Nucleus accumbens (tissue), 56 donors: ENCODE data around the gene MED20.

Source experiments
- DNase-seq, 56 donors: peaks; one replicate each; lab custom pipeline; 2025; lab: John Stamatoyannopoulos, UW

MED20 gene

GRCh38 chr6:41941280-41942066 lies 20.5 kb upstream of the MED20 start, which contains the start of gene CCND3:
Gene CCND3 (minus strand): TSS chr6:41941808. CDS start chr6:41941649, 159 bp downstream.
- DNase-seq: peak in 55 of 56 donors; percentile 33 to 94 (median 81)

- DNase-seq: peak in 42 of 56 donors; percentile 5 to 73 (median 49)
Measured at GRCh38 chr6:41940759-41941279, 19.9 kb upstream of the MED20 start.

DNA sequence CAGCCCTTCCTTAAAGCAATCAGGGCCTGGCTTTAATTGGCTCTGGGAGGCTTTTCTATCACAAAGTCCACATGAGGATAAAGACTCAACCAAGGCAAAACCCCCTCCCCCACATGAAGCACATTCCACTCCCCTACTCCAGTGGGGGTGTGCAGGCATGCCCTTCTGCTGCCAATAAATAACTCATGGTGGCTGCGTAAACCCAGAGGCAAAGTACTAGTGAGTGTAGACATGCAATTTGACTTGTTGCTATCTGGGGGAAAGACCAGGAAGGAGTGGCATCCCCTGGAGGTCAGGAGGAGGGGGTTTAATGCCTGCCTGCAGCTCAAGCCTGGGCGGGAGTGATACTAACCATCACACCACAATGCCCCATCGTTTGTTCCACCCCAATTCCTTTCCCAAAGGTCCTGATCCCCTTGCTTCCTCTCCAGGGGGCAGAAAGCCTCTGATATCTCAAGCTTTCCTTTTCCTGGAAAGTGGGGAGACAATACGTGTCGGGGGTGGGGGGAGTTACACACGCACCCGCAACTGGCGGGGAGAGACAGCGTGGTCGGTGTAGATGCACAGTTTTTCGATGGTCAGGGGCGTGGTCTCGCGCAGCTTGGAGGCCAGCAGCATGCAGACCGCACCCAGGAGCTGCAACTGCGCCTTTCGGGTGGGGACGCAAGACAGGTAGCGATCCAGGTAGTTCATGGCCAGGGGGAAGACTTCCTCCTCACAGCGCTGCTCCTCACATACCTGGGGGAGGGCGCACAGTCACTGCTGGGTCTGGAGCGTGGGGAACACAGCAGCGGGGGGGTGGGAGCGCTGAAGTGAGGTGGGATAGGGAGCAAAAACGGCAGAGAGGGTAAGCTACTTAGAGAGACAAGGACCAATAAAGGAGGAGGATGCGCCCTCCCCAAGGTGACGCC lies 19.2 kb upstream of the MED20 start:
- DNase-seq: peak in 8 of 56 donors; percentile 12 to 52 (median 28)

- DNase-seq: peak in 26 of 56 donors; percentile 3 to 48 (median 22)
Measured at GRCh38 chr6:41939176-41939847, 18.4 kb upstream of the MED20 start.

DNA sequence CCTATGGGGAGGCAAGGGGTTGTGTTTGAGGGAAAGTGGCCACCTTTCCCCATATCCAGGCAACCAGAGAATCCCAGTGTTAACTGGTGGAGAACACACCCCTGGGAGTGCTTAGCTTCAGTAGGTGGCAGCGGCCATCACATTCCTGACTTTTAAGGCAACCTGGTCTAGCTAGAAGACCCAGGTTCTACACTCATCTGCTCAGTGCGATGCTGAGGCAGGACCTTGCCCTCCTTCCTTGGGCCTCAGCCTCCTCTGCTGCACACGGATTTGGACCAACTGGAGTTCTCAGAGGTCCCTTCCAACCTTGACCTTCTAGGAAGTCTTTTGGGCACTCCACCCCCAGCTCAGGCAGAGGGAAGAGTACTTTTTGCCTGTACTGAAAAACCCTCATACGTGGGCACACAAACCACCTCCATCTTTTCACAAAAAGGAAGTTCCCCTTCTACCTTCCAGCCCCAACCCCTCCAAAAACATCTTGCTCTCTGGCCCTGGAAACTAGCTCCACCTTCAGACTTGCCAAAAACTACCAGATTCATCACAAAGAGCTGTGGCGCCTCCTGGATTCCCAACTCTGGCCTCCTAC lies 17.7 kb upstream of the MED20 start:
- DNase-seq: no peak

DNA sequence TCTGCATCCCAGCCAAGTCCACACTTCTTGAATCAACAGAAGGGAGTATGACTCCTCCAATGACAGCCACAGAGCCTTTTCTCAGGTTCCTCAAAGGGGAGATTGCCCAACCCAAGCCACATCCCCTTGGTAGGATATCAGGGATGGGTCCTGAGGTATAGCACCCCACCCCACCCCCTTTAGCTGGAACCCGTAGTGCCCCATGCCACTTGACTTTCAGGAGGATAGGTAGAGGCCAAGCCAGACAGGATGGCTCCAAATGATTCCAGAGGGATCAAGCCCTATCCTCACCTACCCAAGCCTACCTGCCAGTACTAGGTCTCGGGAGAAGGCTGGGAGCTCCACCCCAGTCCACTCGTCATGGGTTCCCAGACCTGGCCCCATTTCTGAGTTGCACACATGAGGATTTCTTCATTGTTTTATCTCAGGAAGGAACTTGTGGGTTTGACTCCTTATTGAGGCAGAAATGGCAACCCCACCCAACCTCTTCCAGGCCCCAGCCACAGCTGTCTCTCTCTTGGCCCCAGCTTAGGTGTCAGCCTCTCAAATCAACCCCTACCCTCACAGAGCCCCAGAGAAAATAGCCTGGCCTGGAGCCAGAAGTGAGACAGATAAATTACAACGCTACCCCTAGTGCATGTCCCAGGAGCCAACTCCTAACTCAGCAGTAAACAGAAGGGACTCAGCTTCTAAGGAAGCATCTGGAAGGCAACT lies 17.1 kb upstream of the MED20 start:
- no peak for DNase-seq

- no peak for DNase-seq
Measured at GRCh38 chr6:41937472-41937860, 16.5 kb upstream of the MED20 start.

DNA sequence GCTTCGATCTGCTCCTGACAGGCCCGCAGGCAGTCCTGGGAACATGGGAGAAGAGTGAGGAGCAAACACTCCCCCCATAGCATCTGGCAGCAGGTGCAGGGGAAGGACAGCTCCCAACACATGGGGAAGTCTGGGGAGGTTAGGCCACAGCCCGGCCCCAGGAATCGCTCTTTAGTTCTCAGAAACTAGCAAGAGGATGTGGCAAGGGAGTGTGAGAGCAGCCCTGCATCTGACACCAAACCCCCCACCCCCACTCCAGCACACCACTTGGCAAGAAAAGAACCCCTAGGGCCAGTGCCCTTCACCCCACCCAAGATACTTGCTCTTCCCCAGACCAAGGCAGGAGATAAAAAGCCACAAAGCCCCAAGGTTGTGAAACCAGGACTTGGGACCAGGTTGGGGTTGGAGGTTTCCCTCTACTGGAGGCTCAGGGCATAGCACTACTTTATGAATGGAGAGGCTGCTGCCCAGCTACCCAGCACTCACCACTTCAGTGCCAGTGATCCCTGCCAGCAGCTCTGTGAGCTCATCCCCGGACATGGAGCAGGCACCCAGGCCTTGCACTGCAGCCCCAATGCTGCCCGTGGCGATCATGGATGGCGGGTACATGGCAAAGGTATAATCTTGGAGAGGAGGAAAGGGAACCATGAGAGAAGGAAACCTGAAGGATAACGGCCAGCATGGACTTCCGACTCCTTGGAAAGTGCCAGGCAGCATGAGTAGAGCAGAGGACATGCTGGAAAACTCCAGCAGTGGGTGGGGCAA lies 15.3 kb upstream of the MED20 start:
- DNase-seq: peak in 52 of 56 donors; percentile 10 to 89 (median 66)

GRCh38 chr6:41935685-41936072 lies 14.7 kb upstream of the MED20 start:
- DNase-seq: no peak

GRCh38 chr6:41935193-41935574 lies 14.2 kb upstream of the MED20 start:
- DNase-seq: no peak

DNA sequence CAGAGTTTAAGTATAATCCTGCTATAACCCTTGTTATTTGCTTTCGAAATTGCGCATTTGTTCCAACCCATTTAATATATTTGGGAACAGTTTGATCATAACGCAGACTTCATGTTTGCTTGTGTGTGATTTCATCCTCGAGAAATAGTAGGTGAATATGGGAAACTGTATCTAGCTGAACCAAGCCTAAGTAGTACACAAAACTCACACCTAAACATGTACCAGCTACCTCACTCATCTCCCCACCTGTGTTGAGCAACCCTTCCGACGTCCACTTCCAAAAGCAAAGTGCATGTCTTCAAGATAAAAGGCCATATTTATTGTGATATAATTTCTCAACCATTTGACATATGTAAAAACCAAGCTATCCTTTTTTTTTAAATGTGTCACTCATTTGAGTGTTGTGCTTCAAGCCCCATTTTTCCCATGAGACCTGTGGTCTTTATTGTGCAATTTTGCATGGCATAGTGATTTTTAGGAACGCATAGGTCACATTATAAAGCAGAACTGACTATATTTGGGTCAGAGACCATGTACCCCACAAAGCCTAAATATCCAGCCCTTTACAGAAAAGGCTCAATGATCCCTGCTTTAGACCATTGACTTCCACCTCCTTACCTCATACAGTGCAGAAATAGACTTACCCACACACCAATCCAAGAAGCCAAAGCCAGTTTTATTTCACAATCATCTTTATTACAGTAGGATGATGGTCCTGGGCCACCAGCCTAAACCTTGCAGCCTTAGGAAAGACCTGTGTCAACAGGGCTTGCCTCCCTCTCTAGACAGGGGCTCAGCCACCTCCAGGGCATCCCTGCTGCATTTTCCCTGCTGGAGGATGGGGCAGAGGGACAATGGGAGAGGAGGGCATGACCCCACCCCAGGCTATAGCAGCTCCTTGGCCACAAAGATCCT lies 13.6 kb upstream of the MED20 start:
- DNase-seq: no peak

GRCh38 chr6:41932378-41932777 lies 11.4 kb upstream of the MED20 start:
- no peak for DNase-seq

- no peak for DNase-seq
Measured at GRCh38 chr6:41931792-41932191, 10.9 kb upstream of the MED20 start.

DNA sequence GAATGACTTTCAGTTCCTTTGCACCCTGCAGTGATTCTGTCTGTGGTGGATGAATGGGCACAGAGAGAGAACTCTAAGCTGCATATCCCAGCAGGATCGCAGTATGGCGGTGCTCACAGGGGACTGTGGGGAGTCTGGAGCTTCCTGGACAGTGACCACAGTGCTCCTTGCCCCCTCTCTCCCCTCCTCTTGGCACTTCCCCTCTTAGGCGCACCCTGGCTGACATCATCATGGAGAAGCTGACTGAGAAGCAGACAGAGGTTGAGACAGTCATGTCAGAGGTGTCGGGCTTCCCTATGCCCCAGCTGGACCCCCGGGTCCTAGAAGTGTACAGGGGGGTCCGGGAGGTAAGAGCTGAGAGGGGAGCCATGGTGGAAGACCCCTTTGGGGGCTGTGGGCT lies 9.0 kb upstream of the MED20 start:
- no peak for DNase-seq

DNA sequence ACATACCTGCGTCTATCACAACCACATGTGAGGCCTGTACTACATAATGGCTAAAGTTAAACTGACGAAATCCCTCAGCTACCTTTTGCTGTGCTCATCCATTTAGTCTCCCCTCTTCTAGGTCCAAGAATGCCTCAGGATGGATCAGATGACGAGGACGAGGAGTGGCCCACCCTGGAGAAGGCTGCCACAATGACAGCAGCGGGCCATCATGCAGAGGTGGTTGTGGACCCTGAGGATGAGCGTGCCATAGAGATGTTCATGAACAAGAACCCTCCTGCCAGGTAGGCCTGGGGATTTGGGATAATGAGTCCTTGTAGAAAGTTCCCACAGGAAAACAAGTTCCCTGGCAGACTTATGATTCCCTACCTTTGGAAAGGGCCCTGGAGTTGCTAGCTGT lies 6.3 kb upstream of the MED20 start:
- no peak for DNase-seq

GRCh38 chr6:41922154-41922553 lies 1.2 kb upstream of the MED20 start:
- no peak for DNase-seq

GRCh38 chr6:41921712-41921998 lies 716 bp upstream of the MED20 start:
- no peak for DNase-seq

DNA sequence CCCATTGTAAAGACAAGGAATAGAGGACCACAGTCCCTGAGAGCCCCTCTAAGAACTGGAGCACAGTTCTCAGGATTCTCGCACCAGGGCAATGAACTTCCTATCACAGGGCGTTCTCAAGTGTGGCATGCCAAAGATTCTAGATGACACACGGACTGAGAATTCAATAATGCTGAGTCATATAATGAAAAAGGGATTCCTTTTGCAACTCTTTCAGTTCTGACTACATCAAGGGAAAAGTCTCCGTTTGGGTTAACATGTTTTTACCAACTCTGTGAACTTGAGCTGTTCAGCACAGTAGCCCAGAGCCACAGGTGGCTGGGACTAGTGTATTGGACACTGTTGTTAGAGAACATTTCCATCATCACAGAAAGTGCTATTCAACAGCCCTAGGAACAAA lies 3.4 kb downstream of the MED20 start:
- DNase-seq: no peak
